HG03175 (cell line): ENCODE results near the gene FYCO1.

Source experiments
- ATAC-seq: cut with Tn5 transposase; IDR thresholded peaks from one replicate; pipeline ENCODE4 v1.9.1; 2021; ENCODE audit warnings: mild to moderate bottlenecking, moderate library complexity; ENCODE audit not compliant: unreplicated experiment

The FYCO1 gene

DNA sequence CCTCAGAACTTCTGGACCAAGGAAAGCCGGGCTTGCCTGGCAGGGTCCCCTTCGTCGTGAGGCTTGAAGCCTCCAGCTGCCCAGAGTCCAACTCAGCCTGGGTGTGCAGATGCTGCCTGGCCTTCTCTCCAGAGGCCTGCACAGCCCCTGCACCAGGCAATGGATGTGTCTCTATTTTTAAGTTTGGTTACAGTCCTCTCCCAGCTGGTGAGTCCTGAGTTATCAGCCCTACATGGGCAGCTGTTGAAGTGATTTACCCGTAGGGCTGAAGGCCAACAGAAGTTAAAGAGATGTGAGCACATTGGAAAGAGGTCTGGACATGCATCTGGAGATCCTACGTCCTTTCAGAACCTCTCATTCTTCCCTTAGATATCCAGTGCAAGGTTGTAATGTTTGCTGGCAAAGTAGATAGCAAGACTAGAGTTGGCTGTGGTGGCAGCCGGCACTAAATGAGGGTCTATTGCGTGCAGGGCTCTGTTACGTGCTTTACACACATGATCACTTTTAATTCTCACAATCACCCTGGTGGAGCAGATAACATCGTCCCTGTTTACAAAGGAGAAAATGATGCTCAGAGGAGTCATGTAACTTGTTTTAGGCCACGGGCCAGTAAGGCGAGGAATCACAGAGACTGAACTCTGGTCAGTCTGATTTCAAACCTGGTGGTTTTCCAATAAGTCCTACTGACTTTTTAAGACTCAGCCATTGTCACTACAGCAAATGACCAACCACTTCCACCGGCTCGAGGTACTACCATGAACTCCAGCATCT is 9.9 kb downstream of the FYCO1 start:
- no peak for ATAC-seq

DNA sequence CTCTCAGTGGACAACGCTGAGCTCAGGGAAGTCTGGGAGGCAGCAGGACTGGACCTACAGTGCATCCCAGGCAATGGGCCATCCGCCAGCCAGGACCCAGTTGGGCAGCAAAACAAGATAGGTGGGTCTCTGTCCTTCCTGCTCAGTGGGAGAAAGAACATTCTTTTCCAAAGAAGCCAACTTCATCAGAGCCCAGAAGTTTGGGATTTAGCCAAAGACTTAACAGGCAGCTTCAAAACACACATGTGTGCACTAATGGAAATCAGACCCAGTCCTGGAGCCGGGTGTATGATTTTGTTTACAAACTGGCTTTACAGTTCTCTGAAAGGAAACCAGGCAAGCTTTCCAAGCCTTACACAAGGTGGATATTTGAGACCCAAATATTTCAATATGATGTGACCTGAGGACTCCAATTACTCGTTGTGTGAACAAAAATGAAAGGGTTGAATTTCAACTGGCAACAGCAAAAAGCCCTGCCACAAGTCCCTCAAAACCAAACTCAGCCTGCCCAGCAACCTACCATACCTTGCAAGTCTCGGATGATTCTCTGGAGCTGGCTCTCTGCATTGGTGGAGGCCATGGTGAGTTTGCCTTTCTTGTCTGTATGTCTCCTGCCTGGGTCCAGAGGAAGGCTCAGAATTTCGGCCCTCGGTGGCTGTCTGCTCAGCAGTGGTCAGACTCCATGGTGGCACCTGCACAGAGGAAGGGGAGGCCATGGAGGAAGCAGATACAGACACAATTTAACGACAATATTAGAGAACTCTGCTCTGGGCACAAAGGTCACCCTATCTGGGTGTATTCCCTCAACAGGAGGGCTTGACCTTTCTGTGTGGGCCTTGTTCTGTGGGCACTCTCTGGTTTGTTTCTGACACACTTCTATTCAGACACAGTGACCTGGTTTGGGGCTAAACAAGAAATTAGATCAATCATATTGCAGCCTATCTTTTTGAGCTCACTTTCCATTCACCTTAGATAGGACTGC is 11.0 kb downstream of the FYCO1 start:
- ATAC-seq: no peak

DNA sequence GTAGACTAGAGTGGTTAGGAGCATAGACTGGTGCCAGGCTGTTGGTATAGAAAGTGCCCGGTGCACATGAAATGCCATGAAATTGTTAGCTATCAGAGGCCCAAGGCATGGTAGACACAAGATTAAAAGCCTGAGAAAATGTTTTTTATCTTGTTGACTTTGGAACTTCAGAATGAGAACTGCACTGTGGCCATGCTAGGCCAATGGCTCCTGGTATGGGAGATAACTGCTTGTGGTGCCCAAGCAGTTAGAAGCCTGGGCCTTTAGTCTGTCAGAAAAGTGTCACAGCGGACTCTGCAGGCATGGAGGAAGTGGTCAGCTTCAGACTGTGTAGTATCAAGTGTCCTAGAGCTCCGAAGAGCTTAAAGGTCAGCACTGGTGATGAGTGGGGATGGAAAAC is 11.9 kb downstream of the FYCO1 start:
- no peak for ATAC-seq

DNA sequence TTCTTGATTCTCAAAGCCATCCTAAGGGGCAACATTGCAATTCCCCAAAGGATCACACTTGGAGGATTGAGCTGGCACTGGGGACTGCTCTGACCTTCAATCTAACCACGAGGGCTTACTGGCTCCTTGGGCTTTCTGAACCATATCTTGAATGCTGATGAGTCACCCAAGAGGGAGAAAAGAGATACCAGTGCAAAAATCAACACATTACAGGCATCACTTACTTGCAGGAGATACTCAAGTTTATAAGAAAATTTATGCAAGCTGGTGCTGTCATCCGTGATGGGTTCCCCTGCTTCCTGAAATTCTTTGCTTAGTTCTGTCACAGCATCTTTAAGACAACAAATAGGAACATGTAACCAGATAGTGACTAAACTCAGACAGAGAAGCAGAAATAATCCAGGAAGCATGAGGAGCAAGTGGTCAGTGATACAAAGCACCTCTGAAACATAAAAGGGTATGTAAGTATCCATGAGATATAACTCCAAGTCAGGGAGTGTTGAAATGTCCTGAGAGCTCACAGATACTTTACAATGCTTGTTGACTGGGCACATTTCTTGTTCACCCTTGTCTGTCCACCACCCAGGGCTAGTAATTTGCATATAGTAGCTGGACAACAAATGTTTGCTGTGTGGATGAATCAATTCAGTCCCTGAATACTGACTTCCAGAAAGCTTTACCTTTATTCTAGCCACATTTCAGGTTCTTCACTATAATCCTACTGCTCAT is 14.1 kb downstream of the FYCO1 start:
- ATAC-seq: no peak

GRCh38 chr3:45980819-45981218 is 14.8 kb downstream of the FYCO1 start:
- no peak for ATAC-seq

GRCh38 chr3:45980229-45980813 is 15.3 kb downstream of the FYCO1 start:
- ATAC-seq: no peak

DNA sequence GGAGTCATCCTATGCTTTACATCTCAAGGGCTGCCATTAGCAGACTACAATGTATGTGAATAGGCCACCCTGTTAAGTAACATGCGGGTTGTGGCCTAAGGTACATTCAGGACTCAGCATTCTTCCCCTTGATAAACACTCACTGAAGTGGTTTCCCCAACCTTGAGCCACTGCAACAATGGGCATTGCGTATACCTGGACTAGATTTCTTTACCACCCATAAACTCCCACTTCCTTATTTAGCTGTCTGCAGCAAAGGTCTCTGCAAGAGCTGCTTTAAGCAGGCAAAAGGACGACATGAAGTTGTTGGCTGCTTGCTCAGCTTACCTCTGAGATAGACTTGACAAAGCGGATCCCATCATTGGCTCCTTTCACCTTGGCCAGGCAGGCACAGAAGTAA is 16.2 kb downstream of the FYCO1 start:
- no peak for ATAC-seq

GRCh38 chr3:45978006-45978761 is 17.4 kb downstream of the FYCO1 start:
- no peak for ATAC-seq

- no peak for ATAC-seq
Observed at GRCh38 chr3:45976191-45977091, 19.2 kb downstream of the FYCO1 start.

DNA sequence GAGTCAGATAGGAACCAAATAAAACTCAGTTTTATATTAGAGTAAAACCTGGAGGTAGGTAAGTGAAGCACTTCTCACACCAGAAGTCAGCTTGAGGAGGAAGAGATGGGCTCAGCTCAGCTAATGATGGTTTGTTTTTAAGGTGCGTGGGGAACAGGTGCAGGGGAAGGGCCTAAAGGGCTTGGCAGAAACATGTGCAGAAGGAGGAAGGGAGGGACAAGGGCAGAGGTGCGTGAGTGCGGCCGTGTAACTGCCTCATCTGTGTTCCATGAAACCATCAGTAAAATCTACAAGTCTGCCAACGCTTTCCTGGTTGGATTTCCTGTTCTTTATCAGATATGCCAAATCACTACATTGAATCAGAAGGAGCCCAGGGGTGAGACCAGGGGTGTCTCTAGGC is 19.9 kb downstream of the FYCO1 start:
- ATAC-seq: no peak

DNA sequence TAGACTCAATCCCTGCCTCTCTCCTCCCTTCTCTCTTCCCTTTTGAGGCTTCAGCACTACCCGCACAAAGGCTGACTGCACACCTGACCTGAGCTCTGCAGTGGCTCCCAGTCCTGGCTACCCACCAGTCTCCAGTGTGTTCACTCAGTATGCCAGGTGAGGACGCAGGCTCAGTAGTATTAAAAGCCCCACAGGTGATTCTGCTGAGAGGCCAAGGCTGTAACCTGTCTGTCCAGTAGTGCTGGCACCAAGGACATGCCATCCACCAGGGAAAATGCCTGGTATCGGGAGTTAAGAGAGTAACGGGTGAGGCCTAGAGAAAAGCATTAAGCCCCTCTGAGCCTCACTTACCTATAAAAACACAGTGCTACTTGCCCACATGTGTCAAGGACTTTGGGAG is 20.9 kb downstream of the FYCO1 start:
- no peak for ATAC-seq

GRCh38 chr3:45972534-45973402 is 22.9 kb downstream of the FYCO1 start:
- no peak for ATAC-seq

- ATAC-seq: no peak
Observed at GRCh38 chr3:45969953-45970352, 25.7 kb downstream of the FYCO1 start.

GRCh38 chr3:45969116-45969515 is 26.5 kb downstream of the FYCO1 start:
- ATAC-seq: no peak

DNA sequence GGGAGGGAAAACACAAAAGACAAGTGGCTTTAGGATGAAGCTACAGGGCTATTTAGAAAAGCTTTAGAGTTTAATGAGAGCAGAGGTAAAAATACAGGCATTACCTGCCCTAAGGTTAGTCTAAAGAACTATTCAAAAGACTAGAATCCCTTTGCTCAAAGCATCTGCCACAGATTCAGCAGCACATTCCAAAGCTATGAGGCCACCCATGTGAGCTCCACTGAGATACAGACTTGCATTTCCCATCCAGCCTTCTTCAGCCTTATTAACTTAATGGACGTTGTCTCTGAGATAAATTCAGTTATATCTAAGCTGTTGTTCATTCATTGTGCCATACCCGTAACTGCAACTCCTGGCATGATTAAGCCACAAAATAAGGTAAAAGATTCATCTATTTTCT is 26.9 kb downstream of the FYCO1 start:
- no peak for ATAC-seq

DNA sequence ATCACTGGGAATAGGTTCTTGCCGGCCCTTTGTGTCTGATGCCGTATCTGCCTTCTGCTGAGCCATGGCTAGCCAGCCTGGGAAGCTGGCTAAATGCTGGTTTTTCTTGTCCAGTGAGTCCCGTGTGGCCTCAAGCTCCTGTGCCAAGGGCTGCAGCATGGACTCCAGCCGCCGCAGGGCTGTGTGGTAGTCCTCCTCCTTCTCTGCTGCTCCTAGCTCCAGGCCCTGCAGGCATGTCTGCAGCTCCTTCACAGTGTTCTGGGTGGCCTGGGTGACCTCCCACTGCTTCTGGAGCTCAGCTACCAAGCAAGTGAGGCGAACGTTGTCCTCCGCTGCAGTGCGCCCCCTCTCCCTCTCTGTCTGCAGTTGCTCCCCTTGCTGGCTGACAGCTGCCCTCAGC is 27.5 kb downstream of the FYCO1 start:
- ATAC-seq: no peak

DNA sequence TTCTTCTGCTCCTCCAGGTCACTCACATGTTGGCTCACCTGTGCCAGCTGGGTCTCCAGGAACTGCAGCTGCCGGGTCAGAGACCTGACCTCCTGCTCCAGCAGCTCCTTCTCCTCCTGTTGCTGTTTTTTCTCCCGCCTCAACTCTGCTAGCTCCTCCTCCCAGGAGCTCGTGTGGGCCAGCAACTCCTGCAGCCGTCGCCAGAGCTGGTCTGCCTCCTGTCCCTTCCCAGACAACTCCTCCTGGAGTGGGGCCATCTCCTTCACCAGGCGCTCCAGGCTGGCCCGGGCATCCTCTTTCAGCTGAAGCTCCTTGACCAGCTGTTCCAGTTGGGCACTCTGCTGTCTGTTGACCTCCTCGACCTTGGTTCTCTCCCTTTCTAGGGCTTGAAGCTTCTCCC is 27.9 kb downstream of the FYCO1 start:
- no peak for ATAC-seq

DNA sequence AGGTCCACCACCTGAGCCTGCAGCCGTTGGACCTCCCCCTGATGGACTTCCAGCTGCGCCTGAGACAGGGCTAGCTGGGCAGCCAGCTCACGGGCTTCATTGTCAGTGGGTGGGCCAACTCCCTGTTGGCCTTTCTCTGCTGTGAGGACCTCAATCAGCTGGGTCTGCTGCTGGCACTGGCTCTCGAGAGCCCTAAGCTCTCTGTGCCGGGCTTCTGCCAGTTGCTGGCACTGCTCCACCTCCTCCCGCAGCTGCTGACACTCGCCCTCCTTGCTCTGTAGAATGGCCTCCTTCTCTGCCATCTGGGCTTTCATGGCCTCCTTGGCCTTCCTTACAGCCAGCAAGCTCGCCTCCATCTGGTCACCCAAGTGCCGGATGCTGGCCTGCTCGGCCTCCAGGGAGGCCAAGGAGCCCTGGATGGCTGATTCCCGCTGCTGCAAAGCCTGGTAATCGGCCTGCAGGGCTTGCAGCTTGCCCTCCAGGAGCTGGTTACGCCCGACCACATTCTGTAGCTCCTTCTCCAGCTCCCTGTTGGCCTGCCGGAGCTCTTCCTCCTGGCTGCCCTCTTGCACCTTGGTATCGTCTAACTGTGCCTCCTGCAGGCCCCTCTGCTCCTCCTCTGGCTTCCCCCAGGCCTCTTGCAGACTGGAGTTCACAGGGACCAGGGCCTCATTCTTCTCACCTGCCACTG is 28.5 kb downstream of the FYCO1 start:
- no peak for ATAC-seq
